OCI-LY7 (cell line): ENCODE data around the gene DSN1.

ENCODE experiments used
- CTCF ChIP-seq: fragments of 200-600 bp; sonication (generic); conservative IDR thresholded peaks from 2 replicates; pipeline ENCODE4 v1.5.1; 2014; ENCODE audit warnings: mild to moderate bottlenecking, antibody characterized with exemption, low read length, moderate library complexity, mixed read lengths
- EZH2phosphoT487 ChIP-seq: fragments of 200-600 bp; sonication (generic); IDR thresholded peaks from 2 replicates; pipeline ENCODE4 v1.6.1; 2018; ENCODE audit warnings: low read depth, borderline replicate concordance, mild to moderate bottlenecking, mixed run types, antibody characterized with exemption, low read length, moderate library complexity, mixed read lengths

- no peak for TF ChIP-seq CTCF
- TF ChIP-seq EZH2phosphoT487: no peak
Measured at GRCh38 chr20:36732456-36732855, 41.1 kb downstream of the DSN1 start.
